Upper lobe of left lung (tissue), 4 donors: ENCODE results near the gene KLF13.

Source experiments
- CTCF ChIP-seq, 6 experiments: fragments of 450-650 bp in 4 of 6; fragments of 200-600 bp in 2 of 6; sonication (generic) in 2 of 6; IDR thresholded peaks; one replicate each; pipeline ENCODE4 v1.5.1; 2016 to 2019; ENCODE audit warnings: antibody characterized with exemption in 6 of 6
- POLR2A ChIP-seq, 4 donors: fragments of 450-650 bp; IDR thresholded peaks; one replicate each; pipeline ENCODE4 v1.5.1; 2016 to 2017; ENCODE audit warnings: antibody characterized with exemption in 4 of 4, mild to moderate bottlenecking in 2 of 4

- no peak for TF ChIP-seq CTCF (IDR thresholded peaks at IDR 0.05)
- no peak for TF ChIP-seq POLR2A (IDR thresholded peaks at IDR 0.05)
Measured at GRCh38 chr15:31285772-31286261, 40.8 kb upstream of the KLF13 start.
